SIG-M5 (cell line): ENCODE data around the gene S100Z.
"Not testable (repeated sequence)": the region's sequence is repeated elsewhere in the genome, so short reads cannot be mapped to it uniquely, and the experiment has no call there.

Source experiments
- DNase-seq: peaks from one replicate; lab custom pipeline; 2025; lab: John Stamatoyannopoulos, UW

The S100Z gene

DNA sequence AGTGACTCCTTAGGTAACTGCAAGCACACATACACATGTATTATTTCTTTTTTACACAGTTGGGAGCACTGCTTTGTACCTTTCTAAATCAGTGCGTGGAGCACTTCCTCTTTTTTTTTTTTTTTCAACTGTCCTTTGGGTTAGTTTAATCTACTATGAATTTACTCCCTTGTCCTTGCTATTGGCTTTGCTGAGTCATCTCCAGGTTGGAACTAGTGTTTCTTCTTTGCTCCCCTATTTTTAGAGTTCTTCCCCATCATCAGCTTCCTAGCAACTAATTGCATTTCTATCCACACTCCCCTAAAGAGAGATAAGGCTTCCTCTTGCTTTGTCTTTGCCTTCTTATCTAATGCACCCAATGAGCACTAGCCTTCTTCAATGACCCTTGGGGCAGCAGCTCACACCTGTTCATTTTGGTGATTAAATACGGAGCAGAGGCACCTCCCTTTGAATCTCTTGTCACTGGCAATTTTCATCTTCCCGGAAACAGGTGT, 24.3 kb downstream of the S100Z start:
- no peak for DNase-seq

DNA sequence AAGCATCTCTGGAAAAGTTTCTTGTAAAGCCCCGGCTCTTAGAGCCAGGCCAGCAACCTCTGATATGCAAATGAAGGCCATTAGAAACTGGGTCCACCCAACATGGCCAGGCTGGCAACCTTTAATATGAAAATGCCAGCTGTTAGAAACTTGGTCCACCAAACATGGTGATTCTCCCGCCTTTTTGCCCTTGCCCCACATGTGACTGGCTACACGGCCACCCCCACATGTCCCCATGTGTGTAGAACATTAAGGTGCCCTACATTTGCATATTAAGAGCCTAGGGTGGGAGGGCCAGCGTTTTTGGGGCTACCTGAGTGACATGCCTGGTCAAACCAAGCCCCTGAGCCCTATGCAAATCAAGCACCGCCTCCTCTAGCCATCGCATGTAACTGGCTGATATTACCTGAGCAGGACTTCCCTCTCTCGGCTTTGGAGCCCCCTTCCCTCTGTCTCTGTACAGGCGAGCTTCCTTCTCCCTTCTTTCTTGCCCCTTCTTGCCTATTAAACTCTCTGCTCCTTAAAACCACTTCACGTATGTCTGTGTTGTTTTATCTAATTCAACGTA, 39.0 kb downstream of the S100Z start:
- no peak for DNase-seq

DNA sequence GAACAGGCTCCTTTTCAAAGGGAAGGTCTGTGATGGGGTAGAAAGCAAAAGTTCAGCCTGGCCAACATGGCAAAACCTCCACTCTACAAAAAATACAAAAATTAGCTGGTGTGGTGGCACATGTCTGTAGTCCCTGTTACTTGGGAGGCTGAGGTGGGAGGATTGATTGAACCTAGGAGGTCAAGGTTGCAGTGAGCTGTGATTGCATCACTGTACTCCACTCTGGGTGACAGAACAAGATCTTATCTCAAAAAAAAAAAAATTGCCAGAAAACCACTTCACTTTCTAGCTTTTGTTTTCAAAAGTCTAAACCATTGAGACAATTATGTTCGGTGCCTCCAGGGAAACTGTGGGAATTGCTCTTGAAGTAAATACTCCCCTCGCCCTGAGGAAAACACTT, 43.5 kb downstream of the S100Z start:
- DNase-seq, result no peak

DNA sequence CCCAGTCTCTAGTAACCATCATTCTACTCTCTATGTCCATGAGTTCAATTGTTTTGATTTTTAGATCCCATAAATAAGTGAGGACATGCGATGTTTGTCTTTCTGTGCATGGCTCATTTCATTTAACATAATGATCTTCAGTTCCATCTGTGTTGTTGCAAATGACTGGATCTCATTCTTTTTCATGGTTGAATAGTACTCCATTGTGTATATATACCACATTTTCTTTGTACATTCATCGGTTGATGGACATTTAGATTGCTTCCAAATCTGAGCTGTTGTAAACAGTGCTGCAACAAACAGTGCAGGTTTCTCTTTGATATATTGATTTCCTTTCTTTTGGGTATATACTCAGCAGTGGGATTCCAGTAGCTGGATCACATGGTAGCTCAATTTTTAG, 46.4 kb downstream of the S100Z start:
- no peak for DNase-seq

DNA sequence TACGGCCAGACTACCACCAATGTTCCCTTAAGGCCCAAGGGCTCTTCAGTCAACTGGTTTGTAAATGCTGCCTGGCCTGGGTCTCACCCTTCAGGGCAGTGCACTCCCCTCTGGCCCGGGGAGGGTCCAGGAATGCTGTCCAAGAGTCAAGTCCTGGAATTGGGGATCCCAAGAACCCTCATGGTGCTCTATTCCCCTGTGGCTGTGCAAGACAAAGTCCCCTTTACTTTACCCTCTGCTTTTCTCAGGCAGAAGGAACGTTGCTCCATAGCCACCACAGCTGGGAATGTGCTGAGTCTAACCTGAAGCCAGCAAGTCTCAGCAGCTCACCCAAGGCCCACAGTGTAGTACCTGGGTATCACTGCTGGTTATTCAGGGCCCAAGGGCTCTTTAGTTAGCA, 51.7 kb downstream of the S100Z start:
- DNase-seq, result no peak

DNA sequence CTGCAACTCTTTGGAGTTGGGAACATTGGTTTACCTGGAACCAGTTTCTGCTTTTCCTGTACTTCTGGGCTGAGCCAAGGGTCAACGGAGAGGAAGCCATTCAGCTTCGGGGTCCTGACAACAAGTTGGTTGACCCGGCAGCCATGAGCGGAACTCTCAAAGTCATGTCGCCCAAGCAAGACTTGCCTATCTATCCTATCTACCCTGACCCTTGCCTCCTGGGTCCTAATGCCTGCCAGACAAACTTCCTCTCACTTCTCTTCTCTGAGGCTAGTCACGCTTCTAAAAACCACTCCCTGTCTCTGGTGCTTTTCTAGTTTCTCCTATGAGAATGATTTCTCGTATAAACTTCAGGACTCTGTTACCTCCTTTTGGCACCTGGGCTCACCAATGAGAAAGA, 58.4 kb downstream of the S100Z start:
- DNase-seq, result no peak

DNA sequence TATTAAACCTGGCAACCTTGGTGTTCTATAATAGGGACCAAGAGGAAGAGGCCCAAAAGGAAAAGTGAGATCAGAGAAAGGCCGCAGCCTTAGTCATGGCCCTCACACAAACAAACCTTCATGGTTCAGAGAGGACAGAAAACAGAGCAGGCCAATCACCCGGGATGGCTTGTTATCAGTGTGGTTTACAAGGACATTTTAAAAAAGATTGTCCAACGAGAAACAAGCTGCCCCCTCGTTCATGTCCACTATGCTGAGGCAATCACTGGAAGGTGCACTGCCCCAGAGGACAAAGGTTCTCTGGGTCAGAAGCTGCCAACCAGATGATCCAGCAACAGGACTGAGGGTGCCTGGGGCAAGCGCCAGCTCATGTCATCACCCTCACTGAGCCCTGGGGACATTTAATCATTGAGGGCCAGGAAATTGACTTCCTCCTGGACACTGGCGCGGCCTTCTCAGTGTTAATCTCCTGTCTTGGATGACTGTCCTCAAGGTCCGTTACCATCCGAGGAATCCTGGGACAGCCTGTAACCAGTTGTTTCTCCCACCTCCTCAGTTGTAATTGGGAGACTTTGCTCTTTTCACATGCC, 60.6 kb downstream of the S100Z start:
- DNase-seq, result not testable (repeated sequence)

DNA sequence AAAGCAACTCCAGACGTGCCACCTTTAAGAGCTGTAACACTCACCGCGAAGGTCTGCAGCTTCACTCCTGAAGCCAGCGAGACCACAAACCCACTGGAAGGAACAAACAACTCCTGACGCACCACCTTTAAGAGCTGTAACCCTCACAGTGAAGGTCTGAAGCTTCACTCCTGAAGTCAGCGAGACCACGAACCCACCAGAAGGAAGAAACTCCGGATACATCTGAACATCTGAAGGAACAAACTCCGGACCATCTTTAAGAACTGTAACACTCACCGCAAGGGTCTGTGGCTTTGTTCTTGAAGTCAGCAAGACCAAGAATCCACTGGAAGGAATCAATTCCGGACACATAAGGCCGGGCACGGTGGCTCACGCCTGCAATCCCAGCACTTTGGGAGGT, 64.9 kb downstream of the S100Z start:
- DNase-seq, result not testable (repeated sequence)

DNA sequence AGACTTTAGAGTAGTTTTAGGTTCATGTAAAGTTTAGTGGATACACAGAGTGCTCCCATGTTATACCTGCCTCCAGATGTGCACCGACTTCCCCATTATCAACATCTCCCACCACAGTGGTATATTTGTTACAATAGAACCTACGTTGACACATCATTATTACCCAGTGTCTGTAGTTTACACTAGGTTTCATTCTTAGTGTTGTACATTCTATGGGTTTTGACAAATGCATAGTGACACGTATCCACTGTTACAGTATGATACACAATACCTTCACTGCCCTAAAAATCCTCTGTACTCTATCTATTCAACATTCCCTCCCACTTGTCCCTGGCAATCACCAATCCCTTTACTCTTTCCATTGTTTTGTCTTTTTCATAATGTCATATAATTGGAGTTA, 68.7 kb downstream of the S100Z start:
- no peak for DNase-seq

DNA sequence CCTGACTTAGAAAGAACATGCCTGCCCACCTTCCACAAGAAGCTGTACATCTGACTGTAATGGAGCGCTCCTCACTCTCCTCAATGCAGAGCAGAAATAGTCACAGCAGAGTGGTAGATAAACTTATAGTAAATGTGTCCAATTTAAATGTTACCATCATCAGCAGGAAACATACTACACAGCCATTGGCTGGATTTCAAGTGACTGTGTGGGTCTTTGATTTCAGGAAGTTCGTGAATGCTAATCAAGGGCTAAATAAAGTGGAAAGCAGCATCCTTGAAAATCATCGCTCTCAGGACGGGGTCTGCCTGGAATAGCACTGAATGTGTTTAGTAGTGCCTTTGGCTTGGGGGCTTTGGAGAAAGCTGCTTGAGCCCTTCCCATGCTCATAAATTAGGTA, 70.7 kb downstream of the S100Z start:
- no peak for DNase-seq

DNA sequence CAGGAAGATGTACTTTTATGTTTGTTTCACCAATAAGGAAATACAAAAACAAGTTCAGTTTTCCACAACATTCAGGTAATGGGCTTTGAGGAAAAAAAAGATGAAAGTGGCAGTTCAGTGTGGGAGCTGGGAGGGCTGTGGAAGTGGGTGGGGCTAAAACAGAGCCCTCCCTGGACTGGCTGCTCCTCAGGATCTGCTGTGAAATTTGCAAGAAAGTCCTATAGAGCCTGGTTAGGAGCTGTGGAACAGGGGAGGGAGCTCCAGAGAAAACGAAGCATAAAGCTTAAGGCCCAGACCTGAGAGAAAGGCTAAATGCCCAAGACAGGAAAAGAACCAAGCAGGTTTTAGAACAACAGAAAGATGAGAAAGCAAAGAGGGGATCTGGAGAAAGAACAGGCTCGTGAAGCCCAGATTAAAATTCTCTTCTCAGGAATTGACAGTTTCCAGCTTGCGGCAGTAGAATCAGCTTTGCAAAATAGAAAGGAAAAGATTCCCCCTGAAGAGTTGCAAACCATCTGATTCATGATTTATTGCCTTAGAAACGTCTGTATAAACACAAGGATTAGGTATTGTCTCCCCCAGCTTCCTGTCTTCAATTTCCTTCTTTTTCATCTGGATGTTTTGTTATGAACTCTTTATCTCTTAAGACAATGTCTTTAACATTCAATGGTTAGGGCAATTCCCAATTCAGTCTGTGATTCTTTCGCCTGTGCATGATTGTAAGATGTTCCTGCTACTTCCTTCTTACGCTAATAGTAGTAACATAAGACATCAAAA, 76.7 kb downstream of the S100Z start:
- DNase-seq, result no peak

DNA sequence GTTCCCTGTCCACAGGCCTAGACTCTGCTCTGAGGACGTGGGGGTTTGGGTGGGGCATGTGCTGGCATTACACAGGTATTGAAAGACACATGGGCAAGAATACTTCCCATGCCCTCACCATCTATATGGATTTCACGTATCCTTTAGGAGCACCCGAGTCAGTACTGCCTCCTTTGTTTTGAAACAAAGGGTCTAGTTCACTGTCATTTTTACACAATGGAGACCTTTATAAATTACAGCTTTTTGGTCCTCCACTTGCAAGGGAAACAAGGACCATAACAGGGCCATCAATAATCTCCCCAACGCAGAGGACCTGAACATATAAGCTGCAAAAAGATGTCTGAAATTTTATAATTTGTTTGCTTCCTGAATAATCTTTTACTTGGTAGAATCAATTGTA, 78.1 kb downstream of the S100Z start:
- DNase-seq, result no peak

DNA sequence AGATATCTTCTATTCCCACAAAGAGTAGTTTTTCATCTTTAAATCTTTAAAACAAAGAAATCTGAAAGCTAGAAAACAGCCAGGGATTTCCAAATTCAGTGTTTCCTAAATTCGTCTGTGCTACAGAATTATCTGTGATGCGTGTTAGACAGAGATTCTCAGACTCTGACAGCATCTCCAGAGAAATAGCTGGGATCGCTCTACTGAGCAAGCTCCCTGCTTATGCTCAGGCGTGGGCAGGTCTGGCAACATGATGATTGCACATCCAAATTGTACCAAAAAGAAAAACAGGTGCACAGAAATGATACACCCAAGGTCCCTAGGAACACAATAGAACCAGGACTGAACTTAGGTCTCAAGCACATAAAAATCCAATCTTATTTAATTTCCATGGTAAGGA, 80.3 kb downstream of the S100Z start:
- no peak for DNase-seq

DNA sequence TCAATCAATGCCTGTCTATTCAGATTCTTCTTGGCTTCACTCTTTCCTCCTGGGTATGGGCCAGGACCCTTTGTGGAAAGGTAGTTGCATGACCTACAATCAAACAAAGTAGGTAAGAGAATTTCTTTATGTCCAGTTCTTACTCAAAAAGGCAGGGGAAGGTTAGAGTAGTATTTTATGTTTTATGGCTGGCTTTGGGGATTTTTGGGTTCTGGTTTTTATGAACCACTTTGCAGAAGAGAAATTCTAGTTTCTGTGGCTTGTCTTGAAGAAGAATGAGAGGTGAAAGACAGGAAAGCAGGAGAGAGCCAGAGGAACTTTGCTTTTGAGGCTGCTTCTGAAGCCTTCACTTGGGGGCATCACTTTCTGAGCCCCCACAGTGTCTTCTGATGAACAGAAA, 88.4 kb downstream of the S100Z start:
- no peak for DNase-seq

DNA sequence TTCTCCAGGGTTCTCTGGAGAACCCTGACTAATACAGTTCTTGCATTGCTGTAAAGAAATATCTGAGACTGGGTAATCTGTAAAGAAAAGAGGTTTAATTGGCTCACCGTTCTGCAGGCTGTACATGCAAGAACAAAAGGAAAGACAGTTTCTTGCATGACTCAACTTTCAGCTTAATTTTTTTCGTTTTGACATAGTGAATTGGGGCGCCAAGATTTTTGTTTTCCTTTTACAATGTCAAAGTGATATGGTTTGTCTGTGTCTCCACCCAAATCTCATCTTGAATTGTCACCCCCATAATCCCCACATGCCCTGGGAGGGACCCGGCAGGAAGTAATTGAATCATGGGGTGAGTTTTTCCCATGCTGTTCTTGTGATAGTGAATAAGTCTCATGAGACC, 91.2 kb downstream of the S100Z start:
- DNase-seq, result no peak

DNA sequence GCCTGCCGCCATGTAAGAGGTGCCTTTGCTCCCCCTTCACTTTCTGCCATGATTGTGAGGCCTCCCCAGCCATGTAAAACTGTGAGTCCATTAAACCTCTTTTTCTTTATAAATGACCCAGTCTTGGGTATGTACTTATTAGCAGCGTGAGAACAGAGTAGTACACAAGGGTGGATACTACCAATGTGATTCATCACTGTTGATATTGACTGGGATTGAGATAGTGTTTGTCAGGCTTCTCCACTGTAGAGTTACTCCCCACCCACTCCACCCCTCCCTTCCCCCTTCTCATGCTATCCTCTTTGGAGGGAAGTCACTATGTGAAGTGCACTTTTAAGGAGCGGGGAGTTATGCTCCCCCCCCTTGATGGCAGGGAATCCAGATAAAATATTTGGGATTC, 91.6 kb downstream of the S100Z start:
- DNase-seq, result no peak

DNA sequence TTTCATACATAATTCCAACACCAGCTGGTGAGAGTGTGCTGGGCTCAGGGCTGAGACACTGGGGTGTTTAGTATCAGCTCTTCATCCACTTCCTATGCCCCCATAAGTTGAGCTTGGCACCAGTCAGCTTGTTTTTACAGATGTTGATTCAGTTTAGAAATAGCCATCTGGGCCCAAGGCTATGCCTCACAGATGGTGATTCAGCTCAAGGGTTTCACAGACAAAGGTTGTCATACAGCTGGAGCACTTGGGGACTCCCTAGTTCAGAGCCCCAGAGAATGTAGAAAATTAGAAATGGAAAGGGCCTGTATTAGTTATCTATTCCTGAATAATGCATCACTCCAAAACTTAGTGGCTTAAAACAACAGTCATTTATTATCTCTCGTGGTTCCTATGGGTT, 92.8 kb downstream of the S100Z start:
- DNase-seq, result no peak

DNA sequence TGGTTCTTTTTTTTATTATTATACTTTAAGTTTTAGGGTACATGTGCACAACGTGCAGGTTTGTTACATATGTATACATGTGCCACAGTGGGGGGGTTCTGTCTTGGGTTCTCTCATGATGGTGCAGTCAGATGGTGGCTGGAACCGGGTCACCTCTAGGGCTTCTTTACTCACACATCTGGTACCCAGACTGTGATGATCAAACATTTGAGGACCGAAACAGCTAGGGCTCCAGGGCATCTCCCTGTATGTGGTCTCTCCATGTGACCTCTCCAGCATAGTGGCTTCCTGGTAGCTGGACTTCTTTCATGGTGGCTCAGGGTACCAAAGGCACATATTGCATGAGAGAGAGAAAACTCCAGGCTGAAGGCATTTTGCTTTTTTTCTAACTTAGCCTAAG, 93.2 kb downstream of the S100Z start:
- DNase-seq, result no peak

DNA sequence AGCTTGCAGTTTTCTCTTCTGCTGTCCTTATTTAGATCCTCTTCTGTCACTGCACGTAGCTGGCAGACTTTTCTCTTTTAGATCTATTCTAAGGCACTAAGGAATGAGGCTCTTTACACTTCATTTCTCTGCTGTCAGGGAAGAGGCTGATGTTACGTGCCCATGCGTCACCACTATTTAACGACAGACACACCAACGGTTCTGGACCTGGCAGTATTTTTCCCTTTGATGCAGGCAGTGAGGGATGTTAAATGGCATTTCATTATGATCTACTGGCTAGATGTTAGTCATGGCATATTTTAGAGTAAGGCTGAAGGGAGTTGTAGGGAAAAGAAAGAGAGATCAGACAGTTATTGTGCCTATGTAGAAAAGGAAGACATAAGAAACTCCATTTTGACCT, 94.8 kb downstream of the S100Z start:
- DNase-seq, result no peak

DNA sequence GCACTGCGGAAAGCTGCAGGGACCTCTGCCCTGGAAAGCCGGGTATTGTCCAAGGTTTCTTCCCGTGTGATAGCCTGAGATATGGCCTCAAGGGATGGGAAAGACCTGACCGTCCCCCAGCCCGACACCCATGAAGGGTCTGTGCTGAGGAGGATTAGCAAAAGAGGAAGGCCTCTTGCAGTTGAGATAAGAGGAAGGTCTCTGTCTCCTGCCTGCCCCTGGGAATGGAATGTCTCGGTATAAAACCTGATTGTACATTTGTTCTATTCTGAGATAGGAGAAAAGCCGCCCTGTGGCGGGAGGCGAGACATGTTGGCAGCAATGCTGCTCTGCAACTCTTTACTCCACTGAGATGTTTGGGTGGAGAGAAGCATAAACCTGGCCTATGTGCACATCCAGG, 95.4 kb downstream of the S100Z start:
- not testable (repeated sequence) for DNase-seq

DNA sequence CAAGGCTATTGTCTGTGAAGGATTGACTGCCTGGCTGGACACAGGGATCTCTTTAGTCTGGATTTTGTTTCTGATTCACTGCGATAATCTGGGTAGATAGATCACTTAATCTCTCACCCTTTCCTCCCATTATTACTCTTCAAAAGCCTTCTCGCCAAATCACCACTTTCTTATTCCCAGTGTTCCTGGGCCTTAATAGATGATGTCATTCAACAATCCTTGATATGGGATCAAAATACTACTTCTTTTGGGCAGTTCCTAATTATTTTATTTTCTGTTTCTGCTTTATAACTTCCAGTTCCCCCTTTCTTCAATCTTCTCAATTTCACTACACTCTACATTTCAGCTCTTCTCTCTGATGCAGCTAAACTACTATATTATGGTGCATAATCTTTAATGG, 96.3 kb downstream of the S100Z start:
- DNase-seq, result no peak

DNA sequence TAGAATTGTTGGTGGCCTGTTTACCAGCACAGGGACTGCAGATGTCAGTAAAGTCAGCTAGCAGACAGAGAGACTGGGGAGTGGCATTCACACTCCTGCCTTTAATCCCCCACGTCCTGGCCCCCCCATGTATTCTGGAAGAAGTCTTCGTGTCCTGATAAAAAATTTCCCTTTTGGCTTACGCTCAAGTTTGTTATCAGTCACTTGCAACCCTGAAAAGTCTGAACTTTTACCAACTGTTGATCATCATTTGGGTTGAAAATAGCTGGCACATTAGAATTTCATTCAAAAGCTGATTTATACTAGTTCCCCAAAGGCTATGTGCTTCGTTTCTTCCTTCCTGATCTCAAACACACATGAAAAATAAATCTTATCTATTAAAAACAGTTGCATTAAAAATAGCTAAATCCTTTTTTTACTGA, 97.3 kb downstream of the S100Z start:
- DNase-seq, result no peak

DNA sequence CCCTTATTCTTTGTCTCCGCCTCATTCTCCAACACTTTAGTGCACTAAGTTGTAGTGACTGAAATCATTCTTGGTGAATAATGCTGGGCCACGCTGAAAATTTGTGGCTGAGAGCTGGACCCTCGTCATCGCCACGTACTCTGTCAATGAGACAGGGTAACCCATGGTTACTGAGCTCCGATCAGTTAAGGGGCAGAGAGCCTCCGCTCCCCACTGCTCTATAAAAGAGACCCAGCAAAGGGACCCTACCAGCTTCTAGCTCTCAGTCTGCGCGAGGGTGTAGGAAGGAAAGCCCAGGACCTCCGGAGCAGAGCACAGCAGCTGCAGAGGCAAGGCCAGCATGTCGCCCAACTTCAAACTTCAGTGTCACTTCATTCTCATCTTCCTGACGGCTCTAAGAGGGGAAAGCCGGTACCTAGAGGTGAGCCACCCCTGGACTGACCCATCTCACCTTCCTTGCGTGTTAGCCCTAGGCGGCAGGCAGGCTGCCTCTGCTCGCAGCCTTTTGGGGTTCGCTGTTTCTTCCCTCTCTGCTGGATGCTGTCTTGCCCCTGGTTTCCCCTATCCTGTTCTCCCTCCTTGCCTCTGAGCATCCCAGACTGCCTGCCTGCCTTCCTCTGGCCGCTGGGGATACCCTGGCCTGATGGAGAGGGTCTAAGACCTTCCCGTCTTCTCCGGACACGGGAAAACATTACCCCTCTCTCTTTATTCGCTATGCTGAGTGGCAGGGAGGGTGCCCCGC, 103.2 kb downstream of the S100Z start, which contains the start of gene CRHBP:
Gene CRHBP, plus strand, starts transcription at position 251 of the 742 bp plus-strand sequence. Its CDS starts 90 bp downstream, at position 341.
- DNase-seq, result no peak
